SW 1271 (cell line): Measurements from ENCODE around the gene PLEKHA7.

ENCODE experiments used
- DNase-seq, 2 experiments: peaks; one replicate each; lab custom pipeline; 2025; lab: John Stamatoyannopoulos, UW

Gene PLEKHA7

GRCh38 chr11:16771350-16772140 lies 242.7 kb downstream of the PLEKHA7 start:
- no peak for DNase-seq

GRCh38 chr11:16770016-16770415 lies 244.2 kb downstream of the PLEKHA7 start:
- no peak for DNase-seq

- no peak for DNase-seq
Measured at GRCh38 chr11:16769386-16769785, 244.8 kb downstream of the PLEKHA7 start.

GRCh38 chr11:16767957-16768356 lies 246.3 kb downstream of the PLEKHA7 start:
- DNase-seq: no peak

- DNase-seq: no peak
Measured at GRCh38 chr11:16767137-16767536, 247.1 kb downstream of the PLEKHA7 start.

- no peak for DNase-seq
Measured at GRCh38 chr11:16764888-16765287, 249.3 kb downstream of the PLEKHA7 start.

- DNase-seq: no peak
Measured at GRCh38 chr11:16763746-16764145, 250.5 kb downstream of the PLEKHA7 start.

GRCh38 chr11:16759857-16760508 lies 254.2 kb downstream of the PLEKHA7 start:
- no peak for DNase-seq

GRCh38 chr11:16758382-16759024 lies 255.7 kb downstream of the PLEKHA7 start:
- no peak for DNase-seq

- DNase-seq: no peak
Measured at GRCh38 chr11:16750417-16750816, 263.8 kb downstream of the PLEKHA7 start.

- no peak for DNase-seq
Measured at GRCh38 chr11:16749666-16750065, 264.5 kb downstream of the PLEKHA7 start.

GRCh38 chr11:16749092-16749491 lies 265.1 kb downstream of the PLEKHA7 start:
- DNase-seq: no peak

GRCh38 chr11:16745950-16746605 lies 268.1 kb downstream of the PLEKHA7 start:
- no peak for DNase-seq

- DNase-seq: no peak
Measured at GRCh38 chr11:16744128-16744725, 270.0 kb downstream of the PLEKHA7 start.

- no peak for DNase-seq
Measured at GRCh38 chr11:16743478-16743877, 270.7 kb downstream of the PLEKHA7 start.

GRCh38 chr11:16741473-16741872 lies 272.7 kb downstream of the PLEKHA7 start:
- no peak for DNase-seq

GRCh38 chr11:16738947-16739815 lies 275.0 kb downstream of the PLEKHA7 start:
- no peak for DNase-seq

GRCh38 chr11:16738193-16738946 lies 275.8 kb downstream of the PLEKHA7 start, which contains the start of gene C11orf58:
TSS of gene C11orf58 (plus strand) at chr11:16738647. CDS start at chr11:16738779, 132 bp downstream.
- peak; percentile 85 to 97 for DNase-seq

- no peak for DNase-seq
Measured at GRCh38 chr11:16737818-16738192, 276.4 kb downstream of the PLEKHA7 start.
